Glutamatergic neuron (in vitro differentiated cells): ENCODE data around the gene MED9. TPM values are rescaled to one million over a fixed set of nuclear protein-coding genes. Genes with fewer than 3 reads are reported as not detected.

Experiments
- DNase-seq: peaks from one replicate; pipeline ENCODE4 v3.0.0; 2022
- H3K27ac Mint-ChIP-seq: one replicate; pipeline ENCODE4 v1.8.0; 2020; ENCODE audit warnings: mild to moderate bottlenecking, mixed read lengths, inconsistent platforms; ENCODE audit not compliant: unreplicated experiment
- H3K27me3 Mint-ChIP-seq: one replicate; pipeline ENCODE4 v1.8.0; 2020; ENCODE audit warnings: mild to moderate bottlenecking, moderate library complexity, mixed read lengths, inconsistent platforms; ENCODE audit not compliant: unreplicated experiment
- H3K36me3 Mint-ChIP-seq: one replicate; pipeline ENCODE4 v1.8.0; 2020; ENCODE audit warnings: mild to moderate bottlenecking, mixed read lengths, inconsistent platforms; ENCODE audit not compliant: unreplicated experiment
- H3K4me1 Mint-ChIP-seq: one replicate; pipeline ENCODE4 v1.8.0; 2020; ENCODE audit warnings: mild to moderate bottlenecking, low read depth, mixed read lengths, inconsistent platforms; ENCODE audit not compliant: unreplicated experiment
- H3K4me3 Mint-ChIP-seq: one replicate; pipeline ENCODE4 v1.8.0; 2020; ENCODE audit warnings: mild to moderate bottlenecking, mixed read lengths, inconsistent platforms; ENCODE audit not compliant: unreplicated experiment
- H3K9me3 Mint-ChIP-seq: one replicate; pipeline ENCODE4 v1.8.0; 2020; ENCODE audit warnings: mild to moderate bottlenecking, moderate library complexity, mixed read lengths, inconsistent platforms; ENCODE audit not compliant: unreplicated experiment
- total RNA-seq: library from RNA; stranded (reverse); fragmentation: NEBNext Ultra II Directional; extraction: Animal tissue kit (Norgen Biotek cat#: 25700); gene quantifications from one replicate; pipeline ENCODE4 v1.2.1, GENCODE V29; 2021; ENCODE audit not compliant: unreplicated experiment
- TF ChIP-seq, protein P1 (sequence below): fragments of 200-600 bp; sonication (generic); IDR thresholded peaks from one replicate; pipeline ENCODE4 v1.5.0; 2021; ENCODE audit not compliant: partially characterized antibody, unreplicated experiment

MED9 gene
- total RNA-seq, 1 donor from 2014 or later: 23.2 TPM

- DNase-seq: peak; percentile 16
- TF ChIP-seq, protein P1, sequence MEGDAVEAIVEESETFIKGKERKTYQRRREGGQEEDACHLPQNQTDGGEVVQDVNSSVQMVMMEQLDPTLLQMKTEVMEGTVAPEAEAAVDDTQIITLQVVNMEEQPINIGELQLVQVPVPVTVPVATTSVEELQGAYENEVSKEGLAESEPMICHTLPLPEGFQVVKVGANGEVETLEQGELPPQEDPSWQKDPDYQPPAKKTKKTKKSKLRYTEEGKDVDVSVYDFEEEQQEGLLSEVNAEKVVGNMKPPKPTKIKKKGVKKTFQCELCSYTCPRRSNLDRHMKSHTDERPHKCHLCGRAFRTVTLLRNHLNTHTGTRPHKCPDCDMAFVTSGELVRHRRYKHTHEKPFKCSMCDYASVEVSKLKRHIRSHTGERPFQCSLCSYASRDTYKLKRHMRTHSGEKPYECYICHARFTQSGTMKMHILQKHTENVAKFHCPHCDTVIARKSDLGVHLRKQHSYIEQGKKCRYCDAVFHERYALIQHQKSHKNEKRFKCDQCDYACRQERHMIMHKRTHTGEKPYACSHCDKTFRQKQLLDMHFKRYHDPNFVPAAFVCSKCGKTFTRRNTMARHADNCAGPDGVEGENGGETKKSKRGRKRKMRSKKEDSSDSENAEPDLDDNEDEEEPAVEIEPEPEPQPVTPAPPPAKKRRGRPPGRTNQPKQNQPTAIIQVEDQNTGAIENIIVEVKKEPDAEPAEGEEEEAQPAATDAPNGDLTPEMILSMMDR: no peak
- Mint-ChIP-seq H3K9me3 (peaks cover 2% of the 10 kb centered on the region), H3K4me1 (peaks cover 29% of the 10 kb centered on the region), H3K27me3 (no peaks in the 10 kb centered on the region), H3K4me3 (no peak overlapping the region), H3K27ac (peak overlapping the region; percentile 55), H3K36me3 (no peaks in the 10 kb centered on the region)
Measured at GRCh38 chr17:17525311-17525710, 48.5 kb downstream of the MED9 start.

GRCh38 chr17:17525956-17526355 lies 49.2 kb downstream of the MED9 start:
- Mint-ChIP-seq H3K27me3 (no peaks in the 10 kb centered on the region), H3K4me1 (peaks cover 30% of the 10 kb centered on the region), H3K27ac (no peak overlapping the region), H3K4me3 (no peak overlapping the region), H3K36me3 (no peaks in the 10 kb centered on the region), H3K9me3 (peaks cover 2% of the 10 kb centered on the region)
- TF ChIP-seq, protein P1: no peak
- no peak for DNase-seq

GRCh38 chr17:17526369-17526768 lies 49.6 kb downstream of the MED9 start:
- TF ChIP-seq, protein P1: no peak
- Mint-ChIP-seq H3K9me3 (peaks cover 2% of the 10 kb centered on the region), H3K4me1 (peaks cover 30% of the 10 kb centered on the region), H3K27me3 (no peaks in the 10 kb centered on the region), H3K4me3 (no peak overlapping the region), H3K36me3 (no peaks in the 10 kb centered on the region), H3K27ac (no peak overlapping the region)
- peak; percentile 15 for DNase-seq

DNA sequence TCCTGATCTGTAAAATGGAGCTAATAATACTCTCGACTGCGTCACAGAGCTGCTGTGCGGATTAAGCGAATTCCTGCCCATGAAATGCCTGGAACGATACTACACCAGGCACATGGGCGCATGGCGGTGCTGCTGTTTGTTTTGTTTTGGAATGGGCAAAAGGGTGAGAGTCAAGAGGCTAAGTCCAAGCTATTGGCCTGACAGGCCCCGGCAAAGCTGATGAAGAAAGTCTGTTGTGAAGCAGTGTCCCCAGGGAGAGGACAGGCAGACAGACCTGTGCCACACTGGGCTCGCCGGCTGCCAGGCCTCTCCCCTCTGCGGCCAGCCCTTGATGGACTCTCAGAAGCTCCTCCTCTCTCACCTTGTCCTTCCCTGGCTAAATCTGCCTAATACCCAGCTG lies 50.7 kb downstream of the MED9 start:
- H3K4me3 Mint-ChIP-seq: no peak overlapping the region
- TF ChIP-seq, protein P1: no peak
- H3K4me1 Mint-ChIP-seq: peaks cover 25% of the 10 kb centered on the region
- H3K36me3 Mint-ChIP-seq: no peaks in the 10 kb centered on the region
- no peak overlapping the region for H3K27ac Mint-ChIP-seq
- DNase-seq: peak; percentile 8
- peaks cover 2% of the 10 kb centered on the region for H3K9me3 Mint-ChIP-seq
- H3K27me3 Mint-ChIP-seq: no peaks in the 10 kb centered on the region

DNA sequence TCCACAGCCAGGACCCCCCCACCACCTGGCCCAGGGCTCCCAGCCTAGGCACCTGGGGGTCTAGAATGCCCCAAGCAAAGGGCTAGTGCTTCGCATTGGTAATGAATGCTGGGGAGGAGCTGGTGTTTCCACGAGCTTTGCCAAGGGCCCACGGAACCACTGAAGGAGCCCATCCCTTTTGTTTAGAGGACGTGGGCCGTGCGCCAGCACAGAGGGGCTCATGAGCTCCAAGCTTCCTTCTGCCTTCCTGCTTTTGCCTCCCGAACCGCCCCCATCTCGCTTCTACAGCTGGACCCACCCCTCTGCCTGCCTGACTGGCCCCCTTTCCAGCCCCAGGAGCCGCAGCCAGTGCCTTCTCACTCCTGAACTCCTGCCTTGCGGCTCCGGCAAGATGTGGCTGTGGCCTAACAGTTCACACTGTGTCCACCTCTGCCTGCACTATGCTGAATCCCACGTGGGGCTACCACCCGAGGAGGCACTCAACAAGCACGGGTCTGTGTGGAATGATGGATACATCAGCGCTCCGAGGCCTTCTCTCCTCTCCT lies 51.2 kb downstream of the MED9 start:
- Mint-ChIP-seq H3K27ac (no peak overlapping the region), H3K27me3 (peaks cover under 1% of the 10 kb centered on the region), H3K9me3 (peaks cover 2% of the 10 kb centered on the region), H3K36me3 (no peaks in the 10 kb centered on the region), H3K4me3 (no peak overlapping the region), H3K4me1 (peaks cover 21% of the 10 kb centered on the region)
- TF ChIP-seq, protein P1: no peak
- no peak for DNase-seq
